H1 (cell line): ENCODE data around the gene HLA-F. TPM values are rescaled to one million over a fixed set of nuclear protein-coding genes. Genes with fewer than 3 reads are reported as not detected.

ENCODE experiments used
- CTCF ChIA-PET: fragments of 300-600 bp; sonication (Branson Sonifier 250); formaldehyde crosslinking; loops from one replicate; lab custom pipeline; 2021; ENCODE audit not compliant: partially characterized antibody; lab: Charles Lee
- POLR2A ChIA-PET: fragments of 300-600 bp; sonication (Branson Sonifier 250); formaldehyde crosslinking; loops from one replicate; lab custom pipeline; 2021; ENCODE audit warnings: inconsistent platforms; ENCODE audit not compliant: partially characterized antibody; lab: Charles Lee
- DNase-seq, 2 experiments: peaks; one replicate each; pipeline versions ENCODE4 v3.0.0 to v3.0.0-alpha.2; 2010 to 2022; ENCODE audit warnings: low spot score in 2 of 2, low read depth in 1 of 2, mixed read lengths in 1 of 2
- FAIRE-seq: peaks from 2 replicates; lab custom pipeline; 2011; peaks lifted over from hg19 to GRCh38; lab: Jason Lieb, UNC
- H2AFZ ChIP-seq: 2 replicates; pipeline ENCODE4 v1.8.1; 2012; ENCODE audit warnings: low read length, inconsistent platforms
- H2AK5ac ChIP-seq: 2 replicates; pipeline ENCODE4 v1.6.1; 2013; ENCODE audit warnings: low read depth, low read length
- H2BK120ac ChIP-seq: replicated peaks from 2 replicates; pipeline ENCODE3; 2013; ENCODE audit warnings: low read depth, low read length, inconsistent platforms
- H2BK12ac ChIP-seq: 2 replicates; pipeline ENCODE4 v1.6.1; 2013; ENCODE audit warnings: low read depth, low read length
- H2BK15ac ChIP-seq: 2 replicates; pipeline ENCODE4 v1.6.1; 2013; ENCODE audit warnings: low read length
- H2BK20ac ChIP-seq: 2 replicates; pipeline ENCODE4 v1.6.1; 2013; ENCODE audit warnings: low read length
- H2BK5ac ChIP-seq: 2 replicates; pipeline ENCODE4 v1.6.1; 2013; ENCODE audit warnings: low read depth, low read length
- H3K14ac ChIP-seq: 2 replicates; pipeline ENCODE4 v1.6.1; 2013; ENCODE audit warnings: inconsistent platforms; ENCODE audit not compliant: insufficient read length
- H3K18ac ChIP-seq: 2 replicates; pipeline ENCODE4 v1.6.1; 2013; ENCODE audit warnings: low read length; ENCODE audit errors: extremely low read depth
- H3K23ac ChIP-seq: 2 replicates; pipeline ENCODE4 v1.6.1; 2013; ENCODE audit warnings: inconsistent platforms; ENCODE audit not compliant: insufficient read length
- H3K23me2 ChIP-seq: 2 replicates; pipeline ENCODE4 v1.6.1; 2013; ENCODE audit warnings: low read depth, low read length
- H3K27ac ChIP-seq: 2 replicates; pipeline ENCODE4 v1.6.1; 2011; ENCODE audit warnings: low read depth, low read length, inconsistent platforms
- H3K27me3 ChIP-seq, 4 experiments: replicated peaks in 1 of 4; 1 replicate in 1 of 4; 2 replicates in 3 of 4; pipeline versions ENCODE4 v1.6.1 to v1.8.1; 2011 to 2013; ENCODE audit warnings: low read length in 3 of 4, mild to moderate bottlenecking in 3 of 4, inconsistent platforms in 2 of 4, mixed read lengths in 2 of 4, moderate library complexity in 1 of 4; ENCODE audit not compliant: control insufficient read depth in 3 of 4, insufficient read depth in 3 of 4; ENCODE audit errors: extremely low read depth in 1 of 4
- H3K36me3 ChIP-seq, 4 experiments: 2 replicates each; pipeline versions ENCODE4 v1.6.1 to v1.8.1; 2011 to 2013; ENCODE audit warnings: mild to moderate bottlenecking in 4 of 4, low read length in 3 of 4, moderate library complexity in 2 of 4, control low read depth in 1 of 4, inconsistent platforms in 1 of 4; ENCODE audit not compliant: insufficient read depth in 4 of 4, control insufficient read depth in 2 of 4
- H3K4ac ChIP-seq: replicated peaks from 2 replicates; pipeline ENCODE3; 2013; ENCODE audit warnings: low read length, low read depth, mixed read lengths, inconsistent platforms; ENCODE audit not compliant: insufficient read length
- H3K4me1 ChIP-seq, 4 experiments: replicated peaks in 1 of 4; 1 replicate in 1 of 4; 2 replicates in 3 of 4; pipeline versions ENCODE4 v1.6.1 to v1.8.1; 2011 to 2013; ENCODE audit warnings: low read length in 3 of 4, inconsistent platforms in 2 of 4, mixed read lengths in 1 of 4; ENCODE audit not compliant: insufficient read depth in 4 of 4, control insufficient read depth in 3 of 4
- H3K4me2 ChIP-seq, 2 experiments: 2 replicates each; pipeline versions ENCODE4 v1.6.1 to v1.8.1; 2011 to 2013; ENCODE audit warnings: low read depth in 2 of 2, low read length in 2 of 2, control low read depth in 1 of 2, inconsistent platforms in 1 of 2, mild to moderate bottlenecking in 1 of 2; ENCODE audit not compliant: insufficient read depth in 1 of 2
- H3K4me3 ChIP-seq, 4 experiments: fragments of 200-600, 300-600 bp in 1 of 4; sonication (generic), shearing (Covaris generic), sonication (Bioruptor Twin) in 1 of 4; 2 replicates each; pipeline versions ENCODE4 v1.5.1 to v1.8.1; 2011 to 2016; ENCODE audit warnings: low read length in 4 of 4, low read depth in 3 of 4, control low read depth in 2 of 4, inconsistent platforms in 2 of 4, mild to moderate bottlenecking in 2 of 4, mixed read lengths in 1 of 4, moderate library complexity in 1 of 4; ENCODE audit not compliant: insufficient read depth in 2 of 4; ENCODE audit errors: extremely low read depth in 1 of 4
- H3K56ac ChIP-seq: replicated peaks from 2 replicates; pipeline ENCODE3; 2013; ENCODE audit warnings: low read depth, mild to moderate bottlenecking, mixed read lengths, low read length, inconsistent platforms; ENCODE audit not compliant: insufficient read length
- H3K79me1 ChIP-seq: 2 replicates; pipeline ENCODE4 v1.6.1; 2013; ENCODE audit warnings: low read depth, low read length, control low read depth
- H3K79me2 ChIP-seq, 2 experiments: 2 replicates each; pipeline versions ENCODE4 v1.6.1 to v1.8.1; 2012 to 2013; ENCODE audit warnings: low read length in 2 of 2, mild to moderate bottlenecking in 2 of 2, inconsistent platforms in 1 of 2; ENCODE audit not compliant: insufficient read depth in 2 of 2, control insufficient read depth in 1 of 2
- H3K9ac ChIP-seq, 4 experiments: replicated peaks in 1 of 4; 1 replicate in 1 of 4; 2 replicates in 3 of 4; pipeline versions ENCODE4 v1.6.1 to v1.8.1; 2011 to 2013; ENCODE audit warnings: low read depth in 3 of 4, low read length in 3 of 4, control low read depth in 2 of 4, mild to moderate bottlenecking in 2 of 4, moderate library complexity in 2 of 4, inconsistent platforms in 1 of 4; ENCODE audit errors: extremely low read depth in 1 of 4
- H3K9me3 ChIP-seq, 2 experiments: 2 replicates each; pipeline versions ENCODE4 v1.6.1 to v1.8.1; 2012 to 2013; ENCODE audit warnings: mild to moderate bottlenecking in 2 of 2, moderate library complexity in 2 of 2, control low read depth in 1 of 2, inconsistent platforms in 1 of 2, low read depth in 1 of 2, low read length in 1 of 2, mixed read lengths in 1 of 2; ENCODE audit not compliant: insufficient read depth in 2 of 2
- H4K20me1 ChIP-seq, 2 experiments: replicated peaks in 1 of 2; 2 replicates each; pipeline versions ENCODE3 to v1.8.1; 2011 to 2013; ENCODE audit warnings: inconsistent platforms in 2 of 2, low read length in 2 of 2, mild to moderate bottlenecking in 1 of 2; ENCODE audit not compliant: insufficient read depth in 2 of 2, control insufficient read depth in 1 of 2
- H4K5ac ChIP-seq: 2 replicates; pipeline ENCODE4 v1.6.1; 2013; ENCODE audit warnings: low read length, low read depth, mixed read lengths, inconsistent platforms; ENCODE audit not compliant: insufficient read length
- H4K8ac ChIP-seq: 2 replicates; pipeline ENCODE4 v1.8.0; 2013; ENCODE audit warnings: mild to moderate bottlenecking, moderate library complexity, low read length, inconsistent platforms; ENCODE audit not compliant: insufficient read depth; ENCODE audit errors: extremely low read depth
- H4K91ac ChIP-seq: replicated peaks from 2 replicates; pipeline ENCODE3; 2013; ENCODE audit warnings: low read length, mixed read lengths, inconsistent platforms; ENCODE audit not compliant: insufficient read length
- CTCF ChIP-seq, 3 experiments: IDR thresholded peaks; 1 replicate in 2 of 3; 2 replicates in 1 of 3; pipeline versions ENCODE4 v1.5.1 to v1.6.1; 2011; ENCODE audit warnings: low read length in 3 of 3, mild to moderate bottlenecking in 3 of 3, inconsistent platforms in 2 of 3, low read depth in 1 of 3, moderate library complexity in 1 of 3; ENCODE audit not compliant: insufficient read depth in 1 of 3; ENCODE audit errors: control extremely low read depth in 1 of 3
- HDAC6 ChIP-seq: IDR thresholded peaks from one replicate; pipeline ENCODE4 v1.7.1; 2012; ENCODE audit warnings: low read depth, mild to moderate bottlenecking, inconsistent platforms, low read length, moderate library complexity
- JUN ChIP-seq: IDR thresholded peaks from 2 replicates; pipeline ENCODE4 v1.6.1; 2011; ENCODE audit warnings: low read depth, mild to moderate bottlenecking, improper control_type of control experiment, low read length
- JUND ChIP-seq: IDR thresholded peaks from 2 replicates; pipeline ENCODE4 v1.6.1; 2011; ENCODE audit warnings: mild to moderate bottlenecking, improper control_type of control experiment, low read length
- KDM4A ChIP-seq: IDR thresholded peaks from one replicate; pipeline ENCODE4 v1.7.1; 2012; ENCODE audit warnings: low read depth, mild to moderate bottlenecking, moderate library complexity, low read length, inconsistent platforms; ENCODE audit not compliant: severe bottlenecking
- MAX ChIP-seq: IDR thresholded peaks from 2 replicates; pipeline ENCODE4 v1.6.1; 2012; ENCODE audit warnings: inconsistent platforms
- TEAD4 ChIP-seq: IDR thresholded peaks from 2 replicates; pipeline ENCODE4 v1.6.1; 2012; ENCODE audit warnings: low read depth, low read length, inconsistent platforms, mixed read lengths
- WGBS, 2 experiments: shearing (Covaris generic) in 1 of 2; methylation state at CpG; one replicate each; pipeline versions ENCODE4 v1.1.6 to v1.1.7; 2013 to 2015; ENCODE audit warnings: low lambda C conversion rate in 2 of 2, mixed read lengths in 2 of 2, inconsistent platforms in 1 of 2, low coverage in 1 of 2, missing lambda C conversion rate in 1 of 2; ENCODE audit not compliant: insufficient replicate concordance in 2 of 2, insufficient coverage in 1 of 2, insufficient read length in 1 of 2; ENCODE audit errors: extremely low coverage in 1 of 2, missing lambda C conversion rate in 1 of 2; 5-methylcytosine and 5-hydroxymethylcytosine counted together
- polyA plus RNA-seq, 7 experiments: library from polyadenylated mRNA; depleted of rRNA in 3 of 7; stranded (reverse) in 5 of 7; unstranded in 2 of 7; fragments of >200 nt in 5 of 7; fragments of 200-250 nt in 2 of 7; gene quantifications; 1 replicate in 5 of 7; 2 replicates in 1 of 7; 4 replicates in 1 of 7; pipeline versions ENCODE4 v1.2.1 to v1.2.3, GENCODE V29; 2011 to 2013; ENCODE audit warnings: missing spikeins in 2 of 7, mixed read lengths in 2 of 7
- total RNA-seq: library from RNA; stranded (reverse); fragmentation: NEBNext Ultra II Directional; extraction: Animal tissue kit (Norgen Biotek cat#: 25700); gene quantifications from 2 replicates; pipeline ENCODE4 v1.2.1, GENCODE V29; 2021

HLA-F gene
- total and polyA plus RNA-seq, 2 of the 8 experiments (the other 6 are each of a cell fraction or from before 2014, with no cell fraction given): 9.6 to 11.7 TPM

- Histone ChIP-seq H4K5ac (no peak overlapping the region), H2AK5ac (no peak overlapping the region), H2BK15ac (no peak overlapping the region), H3K23ac (no peak overlapping the region), H3K27me3 (peaks cover 11 to 45% (median 38%) of the 10 kb centered on the region in 4 experiments), H3K36me3 (no peaks in the 10 kb centered on the region), H2BK5ac (no peak overlapping the region), H2AFZ (no peak overlapping the region), H3K4me2 (peak overlapping the region; percentile 51 to 74), H3K9me3 (no peaks in the 10 kb centered on the region), H3K27ac (no peak overlapping the region), H2BK12ac (no peak overlapping the region), H3K18ac (no peak overlapping the region; the same call in 1 of the 2 replicates), H3K23me2 (peaks cover 15% of the 10 kb centered on the region), H3K4me3 (peak overlapping the region in 1 of 4 experiments; percentile 76; a peak in 1 of 8 replicates), H3K79me2 (no peaks in the 10 kb centered on the region), H3K14ac (no peak overlapping the region), H3K4ac (no peak overlapping the region), H3K9ac (no peak overlapping the region), H4K8ac (no peak overlapping the region), H4K20me1 (peaks cover 0 to 6% of the 10 kb centered on the region in 2 experiments), H3K4me1 (peaks cover 0 to 15% (median 6%) of the 10 kb centered on the region in 4 experiments; a peak in 4 of 7 replicates), H2BK120ac (no peak overlapping the region), H2BK20ac (no peak overlapping the region), H3K56ac (no peak overlapping the region), H3K79me1 (peaks cover 4% of the 10 kb centered on the region; the same call in 1 of the 2 replicates), H4K91ac (no peak overlapping the region)
- CTCF ChIA-PET: interaction anchor here (0.6 to 8.6 kb wide), 5 partner anchors 11 to 290 kb away, joined by 3 to 88 read pairs (median 4); no protein-coding TSS in a partner anchor
- POLR2A ChIA-PET: interaction anchor here (0.7 to 3.5 kb wide), 4 partner anchors 9 to 83 kb away, joined by 3 to 14 read pairs (median 6); no protein-coding TSS in a partner anchor
- FAIRE-seq (no peak), DNase-seq (no peak)
- TF ChIP-seq HDAC6 (no peak), KDM4A (no peak), JUN (no peak), JUND (no peak), MAX (no peak), TEAD4 (no peak), CTCF (IDR thresholded peaks at IDR 0.05; ENCODE audit: control extremely low read depth in 1 of 3, insufficient read depth in 1 of 3, low read depth in 1 of 3, low read length in 3 of 3) (no peak)
- WGBS, 2 experiments: 69% methylated on average over 10 of the region's 16 CpGs; no CpG with 5 or more reads in 1 of the 2 experiments
These were observed 23.8 kb downstream of the HLA-F start for GRCh38 chr6:29746846-29747687.
